HG02623 (cell line): ENCODE data around the gene LAGE3.

Experiments used
- ATAC-seq: cut with Tn5 transposase; IDR thresholded peaks from one replicate; pipeline ENCODE4 v1.9.1; 2021; ENCODE audit warnings: moderate library complexity; ENCODE audit not compliant: unreplicated experiment

The LAGE3 gene

GRCh38 chrX:154478728-154479622 is at the start of gene LAGE3:
TSS of gene LAGE3 (minus strand) at chrX:154479281. CDS start at chrX:154478915, 366 bp downstream.
- peak; percentile 89 for ATAC-seq

- peak; percentile 73 for ATAC-seq
Measured at GRCh38 chrX:154526901-154527675, 48.0 kb upstream of the LAGE3 start.

GRCh38 chrX:154525606-154526490 is 46.8 kb upstream of the LAGE3 start:
- no peak for ATAC-seq

GRCh38 chrX:154519389-154519788 is 40.3 kb upstream of the LAGE3 start:
- no peak for ATAC-seq

GRCh38 chrX:154517101-154517781 is 38.2 kb upstream of the LAGE3 start:
- no peak for ATAC-seq

GRCh38 chrX:154516656-154517100 is 37.6 kb upstream of the LAGE3 start:
- no peak for ATAC-seq

GRCh38 chrX:154515966-154516655 is 37.0 kb upstream of the LAGE3 start, which contains the start of gene FAM3A:
TSS of gene FAM3A (minus strand) at chrX:154516232. CDS start at chrX:154515772, 460 bp downstream.
- peak; percentile 84 for ATAC-seq

GRCh38 chrX:154515090-154515965 is 36.2 kb upstream of the LAGE3 start:
- no peak for ATAC-seq

GRCh38 chrX:154513716-154514115 is 34.6 kb upstream of the LAGE3 start:
- ATAC-seq: no peak

- no peak for ATAC-seq
Measured at GRCh38 chrX:154512879-154513553, 33.9 kb upstream of the LAGE3 start.

- no peak for ATAC-seq
Measured at GRCh38 chrX:154511761-154512160, 32.7 kb upstream of the LAGE3 start.

GRCh38 chrX:154509455-154509854 is 30.4 kb upstream of the LAGE3 start:
- ATAC-seq: no peak

GRCh38 chrX:154508384-154508745 is 29.3 kb upstream of the LAGE3 start:
- ATAC-seq: no peak

- no peak for ATAC-seq
Measured at GRCh38 chrX:154507673-154508383, 28.7 kb upstream of the LAGE3 start.

- ATAC-seq: no peak
Measured at GRCh38 chrX:154506483-154507332, 27.6 kb upstream of the LAGE3 start.

- no peak for ATAC-seq
Measured at GRCh38 chrX:154505734-154506133, 26.7 kb upstream of the LAGE3 start.

GRCh38 chrX:154502989-154503388 is 23.9 kb upstream of the LAGE3 start:
- ATAC-seq: no peak
